ENCODE results near the gene RALGAPB.
A peak's percentile ranks its signal among the peaks of the same experiment; 100 is the strongest.

The RALGAPB gene

GRCh38 chr20:38620441-38620840 is 147.8 kb downstream of the RALGAPB start:
- no peaks in the 10 kb centered on the region for H3K79me1 ChIP-seq (replicated peaks; ENCODE audit: low read length, poor library complexity, severe bottlenecking)
- H3K27ac ChIP-seq (ENCODE audit: low read length, poor library complexity, severe bottlenecking), result no peak overlapping the region
- H3K9ac ChIP-seq (ENCODE audit: low read length), result no peak overlapping the region
- no peak overlapping the region for H3K4me3 ChIP-seq (ENCODE audit: insufficient read depth in 1 of 2, low read depth in 1 of 2, low read length in 2 of 2)
- no peak for DNase-seq
- no peak overlapping the region for H2BK120ac ChIP-seq (ENCODE audit: low read depth, low read length)
- H2AFZ ChIP-seq (ENCODE audit: low read depth, low read length), result no peak overlapping the region
- no peak overlapping the region for H2BK12ac ChIP-seq (ENCODE audit: low read length in 2 of 2)
- H3K27me3 ChIP-seq (ENCODE audit: control insufficient read depth in 1 of 2, insufficient read depth in 1 of 2, low read length in 2 of 2), result peaks cover 0 to 79% of the 10 kb centered on the region in 2 experiments
- H3K4me2 ChIP-seq (ENCODE audit: low read length, poor library complexity, severe bottlenecking), result no peak overlapping the region
- no peaks in the 10 kb centered on the region for H3K36me3 ChIP-seq (ENCODE audit: control insufficient read depth in 1 of 2, insufficient read depth in 2 of 2, low read depth in 1 of 2, low read length in 2 of 2)
- H4K8ac ChIP-seq (ENCODE audit: low read length), result no peak overlapping the region
- no peak overlapping the region for H4K91ac ChIP-seq (ENCODE audit: low read length)
- H3K4me1 ChIP-seq (ENCODE audit: control insufficient read depth, insufficient read depth, low read depth, low read length), result peaks cover 21% of the 10 kb centered on the region
- H3K23ac ChIP-seq (ENCODE audit: low read length in 2 of 2), result no peak overlapping the region
- H3K4ac ChIP-seq (ENCODE audit: low read depth in 1 of 2, low read length in 2 of 2), result no peak overlapping the region
- H2BK5ac ChIP-seq (ENCODE audit: low read depth, low read length, poor library complexity, severe bottlenecking), result no peak overlapping the region
- H3K14ac ChIP-seq (ENCODE audit: low read length in 2 of 2), result no peak overlapping the region
- whole genome bisulfite sequencing, result 84% methylated on average over 9 of the region's 9 CpGs
- no peak overlapping the region for H3K18ac ChIP-seq (ENCODE audit: low read depth in 1 of 2, low read length in 2 of 2)
- H2AK5ac ChIP-seq (ENCODE audit: low read length, severe bottlenecking), result peak overlapping the region; percentile 21
- no peaks in the 10 kb centered on the region for H3K9me3 ChIP-seq (ENCODE audit: control insufficient read depth, low read length)
- no peak overlapping the region for H2BK15ac ChIP-seq (ENCODE audit: low read depth, poor library complexity, severe bottlenecking)

DNA sequence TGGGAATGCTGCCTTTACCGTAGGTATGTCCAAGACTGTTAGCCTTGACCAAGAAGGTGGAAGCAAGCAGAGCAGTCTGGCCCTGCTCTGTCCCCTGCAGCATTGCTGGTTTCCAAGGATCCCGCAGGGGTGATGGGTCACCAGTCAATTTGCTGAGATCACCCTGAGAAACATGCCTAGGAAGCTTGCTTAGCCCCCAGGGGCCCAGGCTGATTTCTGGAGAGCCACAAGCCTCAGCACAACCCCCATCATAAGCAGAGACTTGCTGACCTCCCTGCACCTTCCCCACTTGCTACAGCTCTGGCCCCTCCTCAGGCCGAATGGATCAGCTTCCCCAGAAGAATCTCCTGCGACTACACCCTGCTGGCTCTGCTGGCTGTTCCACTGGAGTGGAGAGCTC is 150.4 kb downstream of the RALGAPB start:
- H3K9ac ChIP-seq (ENCODE audit: low read length), result no peak overlapping the region
- no peaks in the 10 kb centered on the region for H3K79me1 ChIP-seq (replicated peaks; ENCODE audit: low read length, poor library complexity, severe bottlenecking)
- WGBS, result 67% methylated on average over 4 of the region's 4 CpGs
- H3K27ac ChIP-seq (ENCODE audit: low read length, poor library complexity, severe bottlenecking), result peak overlapping the region; percentile 39
- no peak overlapping the region for H2BK5ac ChIP-seq (ENCODE audit: low read depth, low read length, poor library complexity, severe bottlenecking)
- no peak overlapping the region for H2BK15ac ChIP-seq (ENCODE audit: low read depth, poor library complexity, severe bottlenecking)
- H4K8ac ChIP-seq (ENCODE audit: low read length), result no peak overlapping the region
- no peak overlapping the region for H3K14ac ChIP-seq (ENCODE audit: low read length in 2 of 2)
- H3K36me3 ChIP-seq (ENCODE audit: control insufficient read depth in 1 of 2, insufficient read depth in 2 of 2, low read depth in 1 of 2, low read length in 2 of 2), result peaks cover 0 to 8% of the 10 kb centered on the region in 2 experiments
- H2BK120ac ChIP-seq (ENCODE audit: low read depth, low read length), result no peak overlapping the region
- H3K4me1 ChIP-seq (ENCODE audit: control insufficient read depth, insufficient read depth, low read depth, low read length), result peaks cover 14% of the 10 kb centered on the region
- no peak overlapping the region for H2BK12ac ChIP-seq (ENCODE audit: low read length in 2 of 2)
- H2AFZ ChIP-seq (ENCODE audit: low read depth, low read length), result no peak overlapping the region
- no peak overlapping the region for H4K91ac ChIP-seq (ENCODE audit: low read length)
- H3K4me3 ChIP-seq (ENCODE audit: insufficient read depth in 1 of 2, low read depth in 1 of 2, low read length in 2 of 2), result no peak overlapping the region
- H3K27me3 ChIP-seq (ENCODE audit: control insufficient read depth in 1 of 2, insufficient read depth in 1 of 2, low read length in 2 of 2), result peaks cover 0 to 62% of the 10 kb centered on the region in 2 experiments
- no peak overlapping the region for H3K4me2 ChIP-seq (ENCODE audit: low read length, poor library complexity, severe bottlenecking)
- H3K4ac ChIP-seq (ENCODE audit: low read depth in 1 of 2, low read length in 2 of 2), result no peak overlapping the region
- no peak overlapping the region for H3K23ac ChIP-seq (ENCODE audit: low read length in 2 of 2)
- H3K18ac ChIP-seq (ENCODE audit: low read depth in 1 of 2, low read length in 2 of 2), result no peak overlapping the region
- H2AK5ac ChIP-seq (ENCODE audit: low read length, severe bottlenecking), result no peak overlapping the region
- no peak for DNase-seq
- H3K9me3 ChIP-seq (ENCODE audit: control insufficient read depth, low read length), result no peaks in the 10 kb centered on the region

DNA sequence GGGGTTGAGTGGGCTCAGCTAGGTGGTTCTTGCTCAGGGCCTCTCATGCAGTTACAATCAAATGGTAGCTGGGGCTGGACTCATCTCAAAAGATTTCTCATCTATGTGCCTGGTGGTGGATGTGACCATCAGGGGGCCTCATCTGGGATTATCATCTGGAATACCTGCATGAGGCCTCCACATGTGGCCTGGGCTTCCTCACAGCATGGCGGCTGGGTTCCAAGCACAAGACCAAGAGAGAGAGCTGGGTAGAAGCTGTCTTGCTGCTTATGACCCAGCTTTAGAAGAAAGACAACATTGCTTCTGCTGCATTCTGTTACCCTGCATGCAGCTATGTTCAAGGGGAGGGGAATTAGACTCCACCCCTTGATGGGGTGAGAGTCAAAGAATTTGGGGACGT is 151.4 kb downstream of the RALGAPB start:
- no peak overlapping the region for H4K91ac ChIP-seq (ENCODE audit: low read length)
- WGBS, result 83% methylated on average over 2 of the region's 2 CpGs
- no peak overlapping the region for H3K4me2 ChIP-seq (ENCODE audit: low read length, poor library complexity, severe bottlenecking)
- DNase-seq, result no peak
- no peak overlapping the region for H2BK15ac ChIP-seq (ENCODE audit: low read depth, poor library complexity, severe bottlenecking)
- H3K27ac ChIP-seq (ENCODE audit: low read length, poor library complexity, severe bottlenecking), result no peak overlapping the region
- H3K27me3 ChIP-seq (ENCODE audit: control insufficient read depth in 1 of 2, insufficient read depth in 1 of 2, low read length in 2 of 2), result peaks cover 0 to 52% of the 10 kb centered on the region in 2 experiments
- H2AK5ac ChIP-seq (ENCODE audit: low read length, severe bottlenecking), result no peak overlapping the region
- no peak overlapping the region for H3K23ac ChIP-seq (ENCODE audit: low read length in 2 of 2)
- H2BK5ac ChIP-seq (ENCODE audit: low read depth, low read length, poor library complexity, severe bottlenecking), result no peak overlapping the region
- no peaks in the 10 kb centered on the region for H3K9me3 ChIP-seq (ENCODE audit: control insufficient read depth, low read length)
- H3K4me1 ChIP-seq (ENCODE audit: control insufficient read depth, insufficient read depth, low read depth, low read length), result peaks cover 14% of the 10 kb centered on the region
- H3K4ac ChIP-seq (ENCODE audit: low read depth in 1 of 2, low read length in 2 of 2), result no peak overlapping the region
- no peak overlapping the region for H2BK12ac ChIP-seq (ENCODE audit: low read length in 2 of 2)
- H3K36me3 ChIP-seq (ENCODE audit: control insufficient read depth in 1 of 2, insufficient read depth in 2 of 2, low read depth in 1 of 2, low read length in 2 of 2), result peaks cover 0 to 8% of the 10 kb centered on the region in 2 experiments
- no peak overlapping the region for H3K9ac ChIP-seq (ENCODE audit: low read length)
- H2BK120ac ChIP-seq (ENCODE audit: low read depth, low read length), result no peak overlapping the region
- no peak overlapping the region for H3K18ac ChIP-seq (ENCODE audit: low read depth in 1 of 2, low read length in 2 of 2)
- no peaks in the 10 kb centered on the region for H3K79me1 ChIP-seq (replicated peaks; ENCODE audit: low read length, poor library complexity, severe bottlenecking)
- H2AFZ ChIP-seq (ENCODE audit: low read depth, low read length), result no peak overlapping the region
- H4K8ac ChIP-seq (ENCODE audit: low read length), result no peak overlapping the region
- no peak overlapping the region for H3K4me3 ChIP-seq (ENCODE audit: insufficient read depth in 1 of 2, low read depth in 1 of 2, low read length in 2 of 2)
- no peak overlapping the region for H3K14ac ChIP-seq (ENCODE audit: low read length in 2 of 2)

DNA sequence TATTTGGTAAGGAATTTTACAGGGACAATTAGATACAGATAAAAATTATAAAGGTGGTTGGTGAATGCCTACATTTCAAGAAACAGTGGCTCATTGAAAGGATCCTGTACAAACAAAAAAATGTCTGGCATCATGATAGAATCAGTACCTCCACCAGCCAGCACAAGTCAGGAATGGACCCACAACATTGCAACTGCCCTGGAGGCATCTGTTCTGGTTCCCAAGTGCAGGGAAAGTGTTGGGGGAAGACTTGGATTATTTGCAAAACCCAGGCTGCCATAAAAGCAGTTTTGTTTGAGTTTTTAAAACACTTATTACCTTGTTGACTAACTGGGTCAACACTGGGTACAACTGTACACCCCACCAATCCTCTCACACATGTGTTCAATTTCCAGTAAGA is 153.3 kb downstream of the RALGAPB start:
- Histone ChIP-seq H2BK5ac (ENCODE audit: low read depth, low read length, poor library complexity, severe bottlenecking) (no peak overlapping the region), H2BK15ac (ENCODE audit: low read depth, poor library complexity, severe bottlenecking) (no peak overlapping the region), H3K79me1 (replicated peaks; ENCODE audit: low read length, poor library complexity, severe bottlenecking) (no peaks in the 10 kb centered on the region), H3K9me3 (ENCODE audit: control insufficient read depth, low read length) (no peaks in the 10 kb centered on the region), H3K9ac (ENCODE audit: low read length) (no peak overlapping the region), H3K4ac (ENCODE audit: low read depth in 1 of 2, low read length in 2 of 2) (no peak overlapping the region), H2BK120ac (ENCODE audit: low read depth, low read length) (no peak overlapping the region), H3K4me2 (ENCODE audit: low read length, poor library complexity, severe bottlenecking) (no peak overlapping the region), H3K14ac (ENCODE audit: low read length in 2 of 2) (no peak overlapping the region), H4K8ac (ENCODE audit: low read length) (no peak overlapping the region), H2BK12ac (ENCODE audit: low read length in 2 of 2) (no peak overlapping the region), H3K4me1 (ENCODE audit: control insufficient read depth, insufficient read depth, low read depth, low read length) (peaks cover 14% of the 10 kb centered on the region), H4K91ac (ENCODE audit: low read length) (no peak overlapping the region), H2AK5ac (ENCODE audit: low read length, severe bottlenecking) (no peak overlapping the region), H3K23ac (ENCODE audit: low read length in 2 of 2) (no peak overlapping the region), H3K18ac (ENCODE audit: low read depth in 1 of 2, low read length in 2 of 2) (no peak overlapping the region), H3K4me3 (ENCODE audit: insufficient read depth in 1 of 2, low read depth in 1 of 2, low read length in 2 of 2) (no peak overlapping the region), H3K27me3 (ENCODE audit: control insufficient read depth in 1 of 2, insufficient read depth in 1 of 2, low read length in 2 of 2) (peaks cover 0 to 47% of the 10 kb centered on the region in 2 experiments), H3K36me3 (ENCODE audit: control insufficient read depth in 1 of 2, insufficient read depth in 2 of 2, low read depth in 1 of 2, low read length in 2 of 2) (peaks cover 0 to 8% of the 10 kb centered on the region in 2 experiments), H3K27ac (ENCODE audit: low read length, poor library complexity, severe bottlenecking) (no peak overlapping the region), H2AFZ (ENCODE audit: low read depth, low read length) (no peak overlapping the region)
- DNase-seq, result no peak
